ENCODE results near the gene TMEM106C.
"Not testable (repeated sequence)": the region's sequence is repeated elsewhere in the genome, so short reads cannot be mapped to it uniquely, and the experiment has no call there.

TMEM106C gene

DNA sequence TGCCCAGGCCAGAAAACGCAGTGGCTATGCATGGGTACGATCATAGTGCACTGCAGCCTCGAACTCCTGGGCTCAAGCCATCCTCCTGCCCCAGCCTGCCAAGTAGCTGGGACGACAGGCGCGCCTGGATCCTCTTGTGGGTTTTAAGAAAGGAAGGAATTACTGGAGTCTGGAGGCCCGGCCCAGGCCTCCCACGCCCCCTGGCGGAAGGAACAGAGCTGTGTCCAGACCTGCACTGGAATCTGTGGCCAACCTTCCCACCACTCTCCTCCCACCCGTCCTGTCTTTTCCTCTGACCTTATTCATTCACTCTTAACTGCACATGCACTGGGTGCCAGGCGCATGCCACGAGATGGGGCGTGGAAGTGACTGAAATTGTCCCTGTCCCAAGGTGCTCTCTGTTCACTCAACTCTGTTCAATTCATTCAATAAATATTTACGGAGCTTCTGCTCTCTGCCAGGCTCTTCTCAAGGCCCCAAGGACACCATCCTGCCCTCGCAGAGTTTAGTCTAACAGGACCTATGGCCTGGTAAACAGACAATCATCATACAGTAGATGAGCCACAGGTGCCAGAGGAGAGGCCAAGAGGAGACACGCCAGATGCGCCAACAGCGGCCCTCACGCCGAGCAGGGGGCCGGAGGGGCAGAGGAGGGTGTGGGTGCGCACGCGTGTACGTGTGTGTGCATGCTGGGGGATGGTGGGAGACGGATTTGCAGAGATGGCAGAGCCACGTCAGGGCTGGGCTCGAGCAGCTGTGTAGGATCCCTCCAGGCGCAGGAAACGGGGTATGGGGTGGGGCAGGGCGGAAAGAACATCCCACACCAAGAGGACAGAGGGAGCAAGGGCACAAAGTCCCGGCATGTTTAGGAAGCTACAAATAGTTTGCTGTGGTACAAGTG, 13.7 kb upstream of the TMEM106C start:
- DNase-seq = peak; percentile 81

- no peak for DNase-seq
Measured at GRCh38 chr12:47950856-47951468, 12.4 kb upstream of the TMEM106C start.

DNA sequence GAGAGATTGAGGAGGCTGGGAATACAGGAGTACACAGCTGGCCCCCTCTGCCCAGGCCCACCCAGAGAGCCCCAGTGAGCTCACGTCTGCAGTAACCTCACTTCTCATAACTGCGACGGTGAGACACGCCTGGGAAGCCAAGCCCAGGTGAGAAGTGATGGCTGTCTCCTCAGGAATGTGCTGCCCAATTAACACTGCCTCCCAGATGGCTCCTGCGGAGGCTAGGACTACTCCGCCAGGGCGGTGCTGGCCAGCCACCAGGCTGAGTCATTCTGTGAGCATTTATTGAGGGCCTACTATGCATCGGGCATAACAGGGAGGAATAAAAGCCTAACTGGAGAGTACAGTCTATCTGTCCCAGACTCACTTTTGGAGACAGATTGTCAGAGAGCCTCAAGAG, 9.3 kb upstream of the TMEM106C start:
- DNase-seq = no peak

DNA sequence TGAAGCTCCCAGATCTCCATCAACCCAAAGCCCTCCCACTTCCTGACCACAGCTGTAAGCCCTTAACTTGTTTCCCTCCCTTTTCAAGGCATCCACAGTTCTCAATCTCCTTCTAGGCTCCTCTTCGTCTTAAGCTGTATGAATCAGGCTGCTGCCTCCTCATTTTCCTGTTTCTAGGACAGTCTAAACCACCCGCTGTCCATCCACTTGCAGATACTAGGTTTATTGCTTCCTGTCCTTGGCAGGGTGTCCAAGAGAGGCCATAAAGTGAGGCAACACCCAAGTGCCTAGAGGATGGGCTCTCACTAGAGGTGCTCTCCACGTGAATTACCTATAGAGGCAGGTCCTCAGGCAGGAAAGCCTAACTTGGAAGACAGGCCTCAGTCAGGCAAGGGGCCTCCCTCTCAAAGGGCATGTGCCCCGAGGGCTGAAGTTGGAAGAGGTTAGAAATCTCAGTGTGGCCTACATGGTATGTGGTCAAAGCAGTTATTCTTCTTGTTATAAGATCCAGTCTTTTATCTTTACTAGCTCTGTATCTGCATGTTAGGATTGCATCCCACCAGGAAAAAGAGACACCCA, 8.8 kb upstream of the TMEM106C start:
- DNase-seq = no peak

- no peak for DNase-seq
Measured at GRCh38 chr12:47955059-47955458, 8.3 kb upstream of the TMEM106C start.

- DNase-seq = not testable (repeated sequence)
Measured at GRCh38 chr12:47957671-47958070, 5.7 kb upstream of the TMEM106C start.

DNA sequence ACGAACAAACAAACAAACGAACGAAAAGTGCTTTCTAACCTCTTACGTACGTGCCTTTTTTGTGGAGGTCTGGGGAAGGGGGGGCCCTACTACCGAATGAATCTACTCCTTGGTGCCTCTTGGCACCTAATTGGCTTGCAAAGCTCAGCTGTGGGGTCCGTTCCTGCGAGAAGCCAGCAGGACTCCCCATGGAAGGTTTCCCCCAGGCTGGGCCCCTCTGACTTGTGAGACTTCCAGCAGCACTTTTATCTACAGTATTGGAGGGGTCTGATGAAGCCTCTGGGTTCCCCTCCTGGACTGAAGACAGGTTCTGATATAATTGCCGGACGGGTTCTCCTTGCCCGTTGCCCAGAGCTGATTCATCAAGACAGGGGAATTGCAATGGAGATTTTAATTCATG, 1.2 kb upstream of the TMEM106C start:
- DNase-seq = no peak

- peak; percentile 53 for DNase-seq
Measured at GRCh38 chr12:47964106-47964728, 821 bp downstream of the TMEM106C start.

GRCh38 chr12:47965581-47965980, 2.2 kb downstream of the TMEM106C start:
- DNase-seq = no peak

GRCh38 chr12:47967461-47968321, 4.3 kb downstream of the TMEM106C start:
- no peak for DNase-seq

- DNase-seq = no peak
Measured at GRCh38 chr12:47969845-47970244, 6.4 kb downstream of the TMEM106C start.

DNA sequence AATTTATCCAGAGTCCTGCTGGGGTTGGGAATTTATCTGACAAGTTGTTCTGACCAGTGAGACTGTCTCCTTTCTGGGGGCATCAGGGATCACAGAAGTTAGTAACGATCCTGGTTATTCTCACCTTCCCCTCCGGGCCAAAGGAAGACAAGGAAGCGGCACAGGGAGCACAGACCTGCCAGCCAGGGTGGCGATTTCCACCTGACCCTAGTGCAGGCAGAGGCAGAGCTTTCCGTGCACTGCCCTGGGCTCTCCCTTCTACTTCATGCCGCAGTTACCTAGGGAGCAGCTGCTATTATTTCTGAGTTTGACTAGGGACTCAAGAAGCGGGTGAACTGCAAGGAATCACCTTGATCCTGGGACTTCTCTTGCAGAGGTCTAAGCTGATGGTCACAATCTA, 7.4 kb downstream of the TMEM106C start:
- DNase-seq = no peak

DNA sequence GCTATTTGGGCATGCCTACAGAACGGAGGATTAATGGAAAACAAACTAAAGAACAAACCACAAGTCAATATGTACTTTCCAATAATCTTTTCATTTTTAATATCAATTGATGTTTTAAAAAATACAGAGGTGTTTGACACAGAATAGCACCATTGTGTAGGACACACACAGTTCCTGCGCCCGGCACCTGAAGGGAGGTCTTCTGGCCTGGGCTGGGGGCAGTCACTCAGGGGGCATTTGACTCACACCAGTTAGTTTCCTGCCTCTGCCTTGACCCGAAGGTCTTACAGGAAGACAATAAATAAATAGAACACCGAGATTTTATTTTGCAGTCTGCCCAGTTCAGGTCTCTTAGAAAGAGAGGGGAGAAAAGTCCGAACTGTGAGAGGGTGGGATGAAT, 9.5 kb downstream of the TMEM106C start:
- DNase-seq = no peak

DNA sequence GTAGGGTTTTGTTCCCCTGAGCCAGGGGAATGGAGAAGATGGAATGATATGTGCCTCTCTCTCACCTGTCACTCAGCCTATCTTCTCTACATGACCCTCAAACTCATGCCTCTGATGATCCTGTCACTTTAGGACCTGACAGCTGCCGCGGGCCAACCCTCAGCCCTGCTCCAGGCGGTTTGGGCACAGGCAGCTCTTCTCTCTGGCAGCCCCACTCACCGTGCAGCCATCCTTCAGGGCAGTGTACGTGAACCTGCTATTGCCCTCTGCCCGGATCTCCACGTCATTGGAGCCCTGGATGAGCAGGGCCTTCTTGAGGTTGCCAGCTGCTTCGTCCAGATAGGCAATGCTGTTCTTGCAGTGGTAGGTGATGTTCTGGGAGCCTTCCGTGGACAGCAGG, 10.5 kb downstream of the TMEM106C start:
- DNase-seq = no peak

- DNase-seq = no peak
Measured at GRCh38 chr12:47975036-47975620, 11.7 kb downstream of the TMEM106C start.

- DNase-seq = no peak
Measured at GRCh38 chr12:47975816-47976215, 12.4 kb downstream of the TMEM106C start.

DNA sequence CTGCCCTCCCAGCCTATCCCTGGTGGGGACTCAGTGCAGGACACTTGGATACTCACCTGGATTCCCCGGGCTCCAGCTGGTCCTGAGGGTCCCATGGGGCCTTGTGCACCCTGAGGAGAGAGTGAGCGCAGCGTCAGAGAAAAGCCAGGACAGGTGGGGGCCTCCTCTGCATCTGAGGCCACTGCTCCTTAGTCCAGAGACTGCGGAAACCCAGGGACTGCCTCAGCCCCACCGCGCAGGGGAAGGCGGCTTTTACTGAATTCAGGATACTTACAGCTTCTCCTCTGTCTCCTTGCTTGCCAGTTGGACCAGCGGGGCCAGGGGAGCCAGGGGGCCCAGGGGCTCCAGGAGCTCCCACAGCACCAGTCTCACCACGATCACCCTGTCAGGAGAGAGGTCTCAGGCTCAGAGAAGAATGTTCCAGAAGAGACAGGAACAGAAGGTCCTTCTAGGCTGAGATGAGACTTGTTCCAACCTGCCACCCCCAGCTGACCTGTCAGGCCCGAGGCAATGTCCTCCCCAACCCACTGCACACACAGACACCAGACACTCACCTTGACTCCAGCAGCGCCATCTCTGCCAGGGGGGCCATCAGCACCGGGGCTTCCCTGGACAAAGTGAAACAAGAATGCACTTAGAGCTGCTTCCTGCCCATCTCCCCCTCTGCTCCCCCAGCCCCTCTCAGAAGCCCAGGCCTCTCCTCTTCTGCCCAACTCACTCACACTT, 13.8 kb downstream of the TMEM106C start:
- no peak for DNase-seq

DNA sequence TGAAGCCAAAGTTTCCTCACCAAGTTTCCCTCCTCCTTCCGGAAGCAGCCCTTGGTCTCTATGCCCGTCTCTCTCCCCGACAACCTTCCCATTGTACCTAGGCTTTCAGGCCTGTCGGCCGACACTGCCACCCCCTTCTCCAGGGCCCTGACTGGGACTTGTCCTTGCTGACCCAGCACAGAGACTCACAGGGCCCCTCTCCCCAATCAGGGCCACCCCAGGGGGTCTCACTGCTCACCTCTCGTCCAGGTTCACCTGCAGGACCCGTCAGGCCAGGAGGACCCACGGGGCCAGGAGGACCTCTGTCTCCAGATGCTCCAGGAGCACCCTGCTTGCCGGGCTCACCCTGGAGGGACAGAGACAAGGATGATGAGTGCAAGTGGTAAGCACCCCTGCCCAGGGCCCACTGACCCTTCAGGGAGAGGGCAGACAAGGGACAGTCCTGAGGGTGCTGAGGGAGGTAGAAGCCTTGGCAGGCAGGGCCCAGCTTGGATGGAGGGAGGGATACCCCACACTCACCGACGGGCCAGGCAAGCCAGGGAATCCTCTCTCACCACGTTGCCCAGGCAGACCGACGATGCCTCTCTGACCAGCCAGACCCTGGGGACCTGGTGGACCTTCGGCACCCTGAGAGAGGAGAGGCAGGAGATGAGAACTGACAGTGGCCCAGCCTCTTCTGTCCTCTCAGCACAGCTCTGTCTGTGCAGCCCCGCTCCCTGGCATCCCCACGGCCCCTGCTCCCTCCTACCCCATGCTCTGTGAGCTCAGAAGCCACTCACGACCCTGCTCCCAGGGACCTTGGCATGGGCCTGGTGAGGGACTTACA, 14.6 kb downstream of the TMEM106C start:
- DNase-seq = no peak

DNA sequence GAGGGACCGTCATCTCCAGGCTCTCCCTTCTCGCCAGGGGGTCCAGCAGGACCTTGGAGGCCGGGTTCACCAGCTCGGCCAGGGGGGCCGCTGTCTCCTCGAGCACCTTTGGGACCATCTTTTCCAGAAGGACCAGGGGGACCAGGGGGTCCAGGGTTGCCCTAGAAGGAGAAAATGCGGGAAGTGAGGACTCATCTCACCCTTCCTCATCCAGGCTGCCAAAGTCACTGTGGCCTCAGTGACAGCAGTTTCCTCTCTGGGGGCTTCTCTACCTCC, 15.1 kb downstream of the TMEM106C start:
- no peak for DNase-seq

DNA sequence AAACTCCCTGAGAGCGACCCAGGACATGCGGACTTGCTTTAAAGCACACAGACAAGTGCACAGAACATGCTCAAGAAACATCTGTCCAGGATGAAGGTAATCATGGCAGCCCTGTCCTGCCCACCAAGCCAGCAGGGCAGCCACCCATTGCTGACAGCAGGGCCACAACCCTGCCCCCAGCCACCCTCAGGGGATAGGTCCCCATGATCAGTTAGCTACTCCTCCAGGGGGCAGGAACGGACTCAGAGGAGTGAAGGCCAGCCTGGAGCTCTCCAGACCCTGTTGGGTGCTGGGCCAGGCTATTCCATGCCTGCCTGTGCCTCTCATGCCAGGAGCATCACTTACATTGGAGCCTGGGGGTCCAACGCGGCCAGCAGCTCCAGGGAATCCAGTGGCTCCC, 15.8 kb downstream of the TMEM106C start:
- DNase-seq = no peak

GRCh38 chr12:47979686-47980085, 16.3 kb downstream of the TMEM106C start:
- DNase-seq = no peak

Data from retina (tissue), 1 donor.